Keratinocyte (primary cell): ENCODE measurements around the gene R3HCC1L. TPM values are rescaled to one million over a fixed set of nuclear protein-coding genes. Genes with fewer than 3 reads are reported as not detected.

Experiments used
- DNase-seq: peaks from one replicate; pipeline ENCODE4 v3.0.0-alpha.2; 2011; ENCODE audit warnings: low read depth, missing footprints, low spot score
- FAIRE-seq: peaks from 2 replicates; lab custom pipeline; 2011; peaks lifted over from hg19 to GRCh38; lab: Jason Lieb, UNC
- H2AFZ ChIP-seq: 2 replicates; pipeline ENCODE4 v1.6.0; 2012; ENCODE audit warnings: low read length, control low read depth, inconsistent platforms; ENCODE audit not compliant: control insufficient read depth
- H3K27ac ChIP-seq: 2 replicates; pipeline ENCODE4 v1.5.1; 2011; ENCODE audit warnings: low read length; ENCODE audit not compliant: control insufficient read depth, insufficient read depth
- H3K27me3 ChIP-seq: 3 replicates; pipeline ENCODE4 v1.6.0; 2011; ENCODE audit warnings: low read length; ENCODE audit not compliant: control insufficient read depth, insufficient read depth; ENCODE audit errors: extremely low read depth
- H3K36me3 ChIP-seq, 2 experiments: 2 replicates in 1 of 2; 3 replicates in 1 of 2; pipeline ENCODE4 v1.5.1; 2011; ENCODE audit warnings: low read length in 2 of 2, mild to moderate bottlenecking in 1 of 2; ENCODE audit not compliant: control insufficient read depth in 2 of 2, insufficient read depth in 2 of 2; ENCODE audit errors: extremely low read depth in 1 of 2
- H3K4me1 ChIP-seq: 3 replicates; pipeline ENCODE4 v1.5.1; 2011; ENCODE audit warnings: low read length; ENCODE audit not compliant: control insufficient read depth, insufficient read depth; ENCODE audit errors: extremely low read depth
- H3K4me2 ChIP-seq: 3 replicates; pipeline ENCODE4 v1.6.0; 2011; ENCODE audit warnings: low read depth, low read length; ENCODE audit not compliant: control insufficient read depth, insufficient read depth; ENCODE audit errors: extremely low read depth
- H3K4me3 ChIP-seq, 3 experiments: fragments of 200-600 bp in 1 of 3; sonication (generic) in 1 of 3; 2 replicates in 2 of 3; 3 replicates in 1 of 3; pipeline ENCODE4 v1.5.1; 2011 to 2016; ENCODE audit warnings: low read length in 3 of 3, mild to moderate bottlenecking in 3 of 3, control low read depth in 2 of 3, inconsistent platforms in 1 of 3, low read depth in 1 of 3, mixed read lengths in 1 of 3, mixed run types in 1 of 3, moderate library complexity in 1 of 3; ENCODE audit not compliant: control insufficient read depth in 2 of 3, insufficient read depth in 2 of 3; ENCODE audit errors: extremely low read depth in 1 of 3
- H3K79me2 ChIP-seq: 2 replicates; pipeline ENCODE4 v1.6.0; 2012; ENCODE audit warnings: low read length; ENCODE audit not compliant: control insufficient read depth, insufficient read depth
- H3K9ac ChIP-seq: 3 replicates; pipeline ENCODE4 v1.6.0; 2011; ENCODE audit warnings: low read length; ENCODE audit not compliant: control insufficient read depth, insufficient read depth; ENCODE audit errors: extremely low read depth
- H3K9me1 ChIP-seq: 3 replicates; pipeline ENCODE4 v1.6.0; 2011; ENCODE audit warnings: low read length; ENCODE audit not compliant: control insufficient read depth, insufficient read depth; ENCODE audit errors: extremely low read depth
- H3K9me3 ChIP-seq: 2 replicates; pipeline ENCODE4 v1.5.1; 2012; ENCODE audit warnings: low read depth, low read length; ENCODE audit not compliant: control insufficient read depth
- H4K20me1 ChIP-seq: 3 replicates; pipeline ENCODE4 v1.6.0; 2011; ENCODE audit warnings: low read length; ENCODE audit not compliant: control insufficient read depth, insufficient read depth; ENCODE audit errors: extremely low read depth
- CTCF ChIP-seq, 3 experiments: IDR thresholded peaks in 1 of 3; conservative IDR thresholded peaks in 1 of 3; optimal IDR thresholded peaks in 1 of 3; 2 replicates in 2 of 3; 3 replicates in 1 of 3; pipeline versions ENCODE3 to v1.5.1; 2011; ENCODE audit warnings: low read length in 3 of 3, mild to moderate bottlenecking in 3 of 3, moderate library complexity in 2 of 3, control low read depth in 1 of 3, inconsistent platforms in 1 of 3; ENCODE audit not compliant: insufficient read depth in 2 of 3; ENCODE audit errors: extremely low read depth in 1 of 3
- EZH2 ChIP-seq: IDR thresholded peaks from one replicate; pipeline ENCODE4 v1.6.1; 2012; ENCODE audit warnings: inconsistent platforms, mild to moderate bottlenecking, low read length, moderate library complexity
- dilution Hi-C: fragments of 300-500 bp; cut with MboI; formaldehyde crosslinking; loops from one replicate; pipeline ENCODE4 v1.7.0; 2020; ENCODE audit warnings: low sequenced_read_pairs; ENCODE audit not compliant: extremely low pct_ligation_motif_present
- polyA plus RNA-seq, 5 experiments: library from polyadenylated mRNA; depleted of rRNA in 3 of 5; stranded (reverse) in 3 of 5; stranded (forward) in 1 of 5; unstranded in 1 of 5; fragments of >200 nt; gene quantifications; 1 replicate in 1 of 5; 2 replicates in 3 of 5; 3 replicates in 1 of 5; pipeline versions ENCODE4 v1.2.1 to v1.2.3, GENCODE V29; 2011 to 2012; ENCODE audit warnings: missing spikeins in 2 of 5, low read depth in 1 of 5, low replicate concordance in 1 of 5

Gene R3HCC1L
- polyA plus RNA-seq, 1 donor (not counting 4 experiments of a cell fraction or from before 2014, with no cell fraction given) = 11.7 TPM

GRCh38 chr10:98224509-98224908 is 90.1 kb downstream of the R3HCC1L start:
- Histone ChIP-seq H2AFZ (no peak overlapping the region), H3K79me2 (peaks cover 22% of the 10 kb centered on the region), H3K4me3 (no peak overlapping the region), H3K4me1 (no peaks in the 10 kb centered on the region), H3K4me2 (no peak overlapping the region), H3K36me3 (no peaks in the 10 kb centered on the region), H3K27ac (no peak overlapping the region), H3K9me3 (no peaks in the 10 kb centered on the region), H3K9ac (no peak overlapping the region), H4K20me1 (peaks cover 3% of the 10 kb centered on the region), H3K27me3 (no peaks in the 10 kb centered on the region), H3K9me1 (peaks cover 3% of the 10 kb centered on the region)
- DNase-seq (no peak), FAIRE-seq (no peak)
- dilution Hi-C loops = no loop called here
- no peak for TF ChIP-seq CTCF (optimal IDR thresholded peaks at IDR 0.05 in 1 of 3, IDR thresholded peaks at IDR 0.05 in 1 of 3, conservative IDR thresholded peaks at IDR 0.05 in 1 of 3; ENCODE audit: extremely low read depth in 1 of 3, insufficient read depth in 2 of 3, low read length in 3 of 3)
- TF ChIP-seq EZH2 = no peak

- Histone ChIP-seq H3K9ac (no peak overlapping the region), H3K9me3 (no peaks in the 10 kb centered on the region), H3K9me1 (peaks cover 3% of the 10 kb centered on the region), H3K36me3 (no peaks in the 10 kb centered on the region), H2AFZ (no peak overlapping the region), H3K79me2 (peaks cover 17% of the 10 kb centered on the region), H3K4me3 (no peak overlapping the region), H4K20me1 (peaks cover 3% of the 10 kb centered on the region), H3K4me2 (no peak overlapping the region), H3K27ac (no peak overlapping the region), H3K4me1 (no peaks in the 10 kb centered on the region), H3K27me3 (no peaks in the 10 kb centered on the region)
- DNase-seq = no peak
- no peak for FAIRE-seq
- dilution Hi-C loops = no loop called here
- TF ChIP-seq EZH2 (no peak), CTCF (optimal IDR thresholded peaks at IDR 0.05 in 1 of 3, IDR thresholded peaks at IDR 0.05 in 1 of 3, conservative IDR thresholded peaks at IDR 0.05 in 1 of 3; ENCODE audit: extremely low read depth in 1 of 3, insufficient read depth in 2 of 3, low read length in 3 of 3) (no peak)
Measured at GRCh38 chr10:98224996-98225395, 90.5 kb downstream of the R3HCC1L start.
